ENCODE measurements around the gene MYL12A. TPM values are rescaled to one million over a fixed set of nuclear protein-coding genes. Genes with fewer than 3 reads are reported as not detected.

Gene MYL12A
- total RNA-seq, 1 donor from 2014 or later = 396 TPM

DNA sequence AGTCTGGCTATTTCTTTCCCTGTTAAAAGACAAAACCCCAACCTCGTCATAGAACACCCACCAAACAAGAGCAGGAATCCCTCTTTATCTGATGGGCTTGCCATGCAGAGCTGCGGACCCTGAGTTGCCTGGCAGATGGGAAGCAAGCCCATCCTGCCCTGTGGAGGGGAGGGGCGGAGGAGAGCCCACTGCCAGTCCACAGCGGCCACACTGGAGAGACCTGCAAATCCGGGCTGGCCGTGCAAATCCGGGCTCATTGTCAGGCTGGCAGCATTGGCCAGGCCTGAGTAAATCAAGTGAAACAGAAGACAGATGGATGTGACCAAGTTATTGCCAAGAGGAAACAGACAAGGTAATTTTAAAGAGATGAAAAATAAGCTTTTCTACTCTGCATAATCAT, 36.3 kb downstream of the MYL12A start:
- H3K36me3 Mint-ChIP-seq (ENCODE audit: low read depth) = peaks cover 3% of the 10 kb centered on the region
- peaks cover 5% of the 10 kb centered on the region for H3K4me1 Mint-ChIP-seq (ENCODE audit: low read depth)
- intact Hi-C loops (cut with micrococcal nuclease) = loop anchor here (10.0 kb wide), 2 partner anchors 491 to 711 kb away; no protein-coding TSS in a partner anchor
- DNase-seq (ENCODE audit: low spot score) = no peak
- H3K27me3 Mint-ChIP-seq (ENCODE audit: low read depth) = peaks cover 3% of the 10 kb centered on the region
- H3K9me3 Mint-ChIP-seq = peaks cover 4% of the 10 kb centered on the region
- H3K4me3 Mint-ChIP-seq (ENCODE audit: low read depth) = no peak overlapping the region
- H3K27ac Mint-ChIP-seq = no peak overlapping the region

DNA sequence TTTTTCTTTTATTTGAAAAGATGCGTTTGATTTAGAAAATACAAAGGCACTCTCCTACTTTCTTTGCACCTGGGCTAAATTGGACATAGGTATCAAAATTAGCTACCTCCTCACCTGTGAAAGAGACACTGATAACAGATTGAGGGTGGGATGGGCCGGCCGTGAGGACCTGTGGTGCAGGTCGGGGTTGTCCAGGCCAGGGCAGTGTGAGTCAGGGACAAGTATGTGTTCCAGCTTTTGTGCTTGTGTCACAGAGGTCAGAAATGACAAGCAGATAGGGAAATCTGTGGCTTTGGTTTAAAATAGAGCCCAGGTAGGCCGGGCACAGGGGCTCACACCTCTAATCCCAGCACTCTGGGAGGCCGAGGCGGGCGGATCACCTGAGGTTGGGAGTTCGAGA, 36.9 kb downstream of the MYL12A start:
- no peak overlapping the region for H3K27ac Mint-ChIP-seq
- intact Hi-C loops (cut with micrococcal nuclease) = loop anchor here (10.0 kb wide), 2 partner anchors 490 to 710 kb away; no protein-coding TSS in a partner anchor
- H3K9me3 Mint-ChIP-seq = peaks cover 4% of the 10 kb centered on the region
- H3K27me3 Mint-ChIP-seq (ENCODE audit: low read depth) = peaks cover 4% of the 10 kb centered on the region
- H3K4me1 Mint-ChIP-seq (ENCODE audit: low read depth) = peaks cover 4% of the 10 kb centered on the region
- H3K4me3 Mint-ChIP-seq (ENCODE audit: low read depth) = no peak overlapping the region
- H3K36me3 Mint-ChIP-seq (ENCODE audit: low read depth) = no peaks in the 10 kb centered on the region
- no peak for DNase-seq (ENCODE audit: low spot score)

DNA sequence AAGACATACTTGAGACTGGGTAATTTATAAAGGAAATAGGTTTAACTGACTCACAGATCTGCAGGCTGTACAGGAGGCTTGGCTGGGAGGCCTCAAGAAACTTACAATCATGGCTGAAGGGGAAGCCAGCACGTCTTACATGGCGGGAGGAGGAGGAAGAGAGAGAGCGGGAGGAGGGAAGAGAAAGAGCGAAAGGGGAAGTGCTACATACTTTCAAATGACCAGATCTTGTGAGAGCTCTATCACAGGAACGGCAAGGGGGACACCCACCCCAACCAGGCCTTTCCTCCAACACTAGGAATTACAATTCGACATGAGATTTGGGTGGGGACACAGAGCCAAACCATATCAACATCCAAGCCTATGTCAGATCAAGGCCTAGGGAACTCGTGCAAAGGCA, 38.6 kb downstream of the MYL12A start:
- H3K4me3 Mint-ChIP-seq (ENCODE audit: low read depth) = no peak overlapping the region
- intact Hi-C loops (cut with micrococcal nuclease) = loop anchor here (10.0 kb wide), 2 partner anchors 489 to 709 kb away; no protein-coding TSS in a partner anchor
- no peak overlapping the region for H3K27ac Mint-ChIP-seq
- no peak for DNase-seq (ENCODE audit: low spot score)
- peaks cover 8% of the 10 kb centered on the region for H3K9me3 Mint-ChIP-seq
- peaks cover 8% of the 10 kb centered on the region for H3K27me3 Mint-ChIP-seq (ENCODE audit: low read depth)
- no peaks in the 10 kb centered on the region for H3K36me3 Mint-ChIP-seq (ENCODE audit: low read depth)
- H3K4me1 Mint-ChIP-seq (ENCODE audit: low read depth) = peaks cover 3% of the 10 kb centered on the region

DNA sequence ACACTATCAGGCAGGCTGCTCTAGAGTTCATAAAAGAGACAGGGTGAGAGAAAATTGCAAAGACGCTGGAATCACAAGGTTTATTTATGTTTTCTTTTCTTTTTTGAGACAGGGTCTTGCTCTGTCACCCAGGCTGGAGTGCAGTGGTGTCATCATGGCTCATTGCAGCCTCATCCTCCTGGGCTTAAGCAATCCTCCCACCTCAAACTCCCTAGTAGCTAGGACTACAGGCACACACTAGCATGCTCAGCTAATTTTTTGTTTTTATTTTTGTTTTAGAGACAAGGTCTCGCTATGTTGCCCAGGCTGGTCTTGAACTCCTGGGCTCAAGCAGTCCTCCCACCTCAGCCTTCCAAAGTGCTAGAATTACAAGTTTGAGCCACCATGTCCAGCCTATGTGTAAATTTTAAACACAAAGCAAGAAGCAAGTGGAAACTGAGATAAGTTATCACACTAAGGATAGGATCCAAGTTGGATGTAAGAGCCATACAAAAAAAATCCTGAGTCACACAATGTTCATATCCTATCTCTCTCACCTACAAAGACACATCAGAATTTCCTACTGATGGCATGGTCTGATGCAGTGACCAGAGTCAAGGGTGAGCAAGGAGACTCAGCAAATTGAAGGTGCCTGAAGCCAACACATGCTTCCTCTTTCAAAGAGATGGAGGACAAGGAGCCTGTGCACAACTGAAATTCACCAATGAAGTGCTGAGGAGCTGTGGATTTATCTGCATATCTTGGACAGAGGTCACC, 45.8 kb downstream of the MYL12A start:
- no peak overlapping the region for H3K27ac Mint-ChIP-seq
- H3K9me3 Mint-ChIP-seq = peaks cover 8% of the 10 kb centered on the region

DNA sequence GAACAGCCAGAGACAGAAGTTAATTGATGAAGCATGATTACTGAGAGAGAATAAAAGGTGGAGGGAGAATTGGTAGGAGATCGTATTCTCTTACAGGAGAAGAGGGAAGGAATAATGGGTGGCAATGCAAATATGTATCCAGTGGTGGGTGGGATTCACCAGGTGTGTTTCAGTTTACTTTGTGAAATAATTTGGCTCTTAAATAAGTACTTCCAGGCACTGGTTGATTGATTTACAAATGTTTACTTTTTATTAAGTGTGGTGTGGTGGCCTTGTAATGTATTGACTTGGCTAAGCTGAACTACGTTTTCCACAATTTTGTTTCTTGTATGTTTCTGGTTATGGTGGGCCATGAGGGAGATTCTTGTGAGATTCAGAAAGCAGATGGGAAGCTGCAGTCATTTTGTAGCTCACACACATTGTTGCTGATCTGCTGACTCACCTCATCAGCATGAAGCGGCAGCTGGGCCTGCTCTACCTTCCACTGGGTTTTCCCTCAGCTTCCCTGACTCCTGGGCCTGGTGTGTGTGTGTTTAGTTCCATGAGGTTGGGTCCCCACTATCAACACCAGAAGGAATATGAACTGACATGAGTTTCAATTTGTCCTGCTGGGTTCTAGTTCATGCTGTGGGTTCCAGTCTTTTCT, 47.0 kb downstream of the MYL12A start:
- no peak for DNase-seq (ENCODE audit: low spot score)
- no peak overlapping the region for H3K4me3 Mint-ChIP-seq (ENCODE audit: low read depth)
- H3K36me3 Mint-ChIP-seq (ENCODE audit: low read depth) = no peaks in the 10 kb centered on the region
- H3K4me1 Mint-ChIP-seq (ENCODE audit: low read depth) = peaks cover 4% of the 10 kb centered on the region
- no peak overlapping the region for H3K27ac Mint-ChIP-seq
- peaks cover 18% of the 10 kb centered on the region for H3K27me3 Mint-ChIP-seq (ENCODE audit: low read depth)
- peaks cover 8% of the 10 kb centered on the region for H3K9me3 Mint-ChIP-seq
- intact Hi-C loops (cut with micrococcal nuclease) = loop anchor here (5.0 kb wide), 1 partner anchor 373 kb away; no protein-coding TSS in a partner anchor

More for the DNA sequence above, 45.8 kb downstream of the MYL12A start:
- peaks cover 4% of the 10 kb centered on the region for H3K4me1 Mint-ChIP-seq (ENCODE audit: low read depth)
- no peak overlapping the region for H3K4me3 Mint-ChIP-seq (ENCODE audit: low read depth)
- H3K27me3 Mint-ChIP-seq (ENCODE audit: low read depth) = peaks cover 13% of the 10 kb centered on the region
- no peak for DNase-seq (ENCODE audit: low spot score)
- no peaks in the 10 kb centered on the region for H3K36me3 Mint-ChIP-seq (ENCODE audit: low read depth)
- intact Hi-C loops (cut with micrococcal nuclease) = no loop called here

DNA sequence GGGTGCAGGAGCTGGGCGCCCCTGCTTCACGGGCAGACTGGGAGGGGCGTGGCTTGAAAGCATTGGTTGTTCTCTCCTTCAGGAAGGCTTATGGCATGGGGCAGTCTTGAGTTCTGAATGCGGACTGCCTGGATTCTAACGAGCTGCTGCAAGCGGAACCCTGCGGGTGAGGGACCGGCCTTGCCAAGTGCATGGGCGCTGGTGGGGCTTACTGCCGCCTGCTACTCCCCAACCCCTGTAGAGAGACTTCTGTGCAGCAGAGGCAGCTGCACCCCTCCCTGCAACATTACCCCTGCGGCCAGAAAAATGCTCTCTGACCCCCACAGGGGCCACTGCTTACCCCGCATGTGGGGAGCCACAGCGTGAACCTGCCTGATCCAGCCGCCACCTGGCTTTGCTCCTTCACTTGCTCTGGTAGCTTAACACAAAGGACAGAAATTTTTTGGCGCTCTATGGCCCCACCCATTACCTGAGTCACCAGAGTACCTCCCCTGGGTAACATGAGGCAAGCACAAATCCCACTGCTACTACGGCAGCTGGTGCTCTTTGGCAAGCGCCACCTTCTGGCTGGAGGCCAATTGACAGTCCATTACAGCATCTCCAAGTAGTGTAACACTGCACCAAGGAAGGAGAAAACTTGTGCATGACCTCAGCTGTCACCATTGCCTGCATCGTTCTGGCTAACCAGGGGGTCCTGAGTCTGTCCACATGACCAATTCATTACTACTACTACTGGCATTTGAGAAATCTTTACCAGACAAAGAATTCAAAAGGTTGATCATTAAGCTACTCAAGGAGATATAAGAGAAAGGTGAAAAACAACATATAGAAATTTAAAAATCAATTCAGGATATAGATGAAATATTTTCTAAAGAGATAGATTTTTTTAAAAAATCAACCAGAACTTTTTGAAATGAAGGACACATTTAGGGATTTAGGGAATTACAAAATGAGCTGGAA, 49.7 kb downstream of the MYL12A start:
- Mint-ChIP-seq H3K4me3 (ENCODE audit: low read depth) (peak overlapping the region; percentile 87), H3K27me3 (ENCODE audit: low read depth) (peaks cover 35% of the 10 kb centered on the region), H3K36me3 (ENCODE audit: low read depth) (no peaks in the 10 kb centered on the region), H3K4me1 (ENCODE audit: low read depth) (peaks cover 7% of the 10 kb centered on the region), H3K27ac (peak overlapping the region; percentile 59), H3K9me3 (no peaks in the 10 kb centered on the region)
- intact Hi-C loops (cut with micrococcal nuclease) = loop anchor here (1.0 to 5.0 kb wide), 6 partner anchors 8 to 370 kb away; partner anchors contain the start of gene MYL12B
- DNase-seq (ENCODE audit: low spot score) = peak; percentile 91

DNA sequence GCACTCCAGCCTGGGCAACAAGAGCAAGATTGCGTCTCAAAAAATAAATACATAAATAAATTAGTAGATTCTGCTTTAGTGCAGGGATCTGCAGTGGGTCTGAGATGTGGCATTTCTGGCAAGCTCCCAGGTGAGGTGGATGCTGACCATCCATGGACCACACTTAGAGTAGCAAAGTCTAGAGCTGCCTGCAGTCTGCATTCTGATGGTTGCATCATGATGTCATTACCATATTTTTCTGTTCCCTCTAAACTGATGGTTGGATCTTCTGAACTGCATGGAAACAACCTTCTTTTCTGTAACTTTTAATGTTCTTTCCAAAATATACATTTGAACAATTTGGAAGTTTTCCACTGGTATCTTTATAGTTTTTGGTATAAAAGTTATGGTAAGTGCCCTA, 57.2 kb downstream of the MYL12A start:
- H3K4me3 Mint-ChIP-seq (ENCODE audit: low read depth) = no peak overlapping the region
- peak overlapping the region; percentile 99 for H3K27ac Mint-ChIP-seq
- peaks cover 26% of the 10 kb centered on the region for H3K27me3 Mint-ChIP-seq (ENCODE audit: low read depth)
- no peaks in the 10 kb centered on the region for H3K36me3 Mint-ChIP-seq (ENCODE audit: low read depth)
- DNase-seq (ENCODE audit: low spot score) = no peak
- no peaks in the 10 kb centered on the region for H3K9me3 Mint-ChIP-seq
- peaks cover 22% of the 10 kb centered on the region for H3K4me1 Mint-ChIP-seq (ENCODE audit: low read depth)
- intact Hi-C loops (cut with micrococcal nuclease) = loop anchor here (1.0 to 2.0 kb wide), 6 partner anchors 8 to 290 kb away; no protein-coding TSS in a partner anchor

DNA sequence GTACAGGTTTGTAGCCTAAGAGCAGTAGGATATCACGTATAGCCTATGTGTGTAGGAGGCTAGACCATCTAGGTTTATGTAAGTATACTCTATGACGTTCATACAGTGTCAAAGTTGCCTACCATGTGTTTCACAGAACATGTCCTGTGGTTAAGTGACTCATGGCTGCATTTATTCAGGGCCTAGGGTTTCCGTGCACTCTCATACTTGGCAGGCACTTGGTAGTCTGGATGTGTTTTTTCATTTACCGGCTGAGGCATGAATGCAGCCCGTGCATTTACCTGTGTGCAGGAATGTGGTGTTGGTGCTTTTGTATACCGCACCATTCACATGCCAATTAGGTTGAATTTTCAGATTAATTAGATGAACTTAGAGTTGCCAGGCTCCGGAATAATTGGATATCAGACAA, 57.8 kb downstream of the MYL12A start:
- DNase-seq (ENCODE audit: low spot score) = peak; percentile 39
- no peaks in the 10 kb centered on the region for H3K36me3 Mint-ChIP-seq (ENCODE audit: low read depth)
- peaks cover 22% of the 10 kb centered on the region for H3K4me1 Mint-ChIP-seq (ENCODE audit: low read depth)
- H3K9me3 Mint-ChIP-seq = no peaks in the 10 kb centered on the region
- intact Hi-C loops (cut with micrococcal nuclease) = loop anchor here (1.0 to 2.0 kb wide), 6 partner anchors 8 to 289 kb away; no protein-coding TSS in a partner anchor
- peak overlapping the region; percentile 99 for H3K27ac Mint-ChIP-seq
- peaks cover 22% of the 10 kb centered on the region for H3K27me3 Mint-ChIP-seq (ENCODE audit: low read depth)
- peak overlapping the region; percentile 20 for H3K4me3 Mint-ChIP-seq (ENCODE audit: low read depth)

Other genes starting within 250 kb of the MYL12A start
- gene LPIN2, start 234.7 kb upstream of the MYL12A start, total RNA-seq = 87.9 and 95.9 TPM in 2 replicates
- 0.62 and 2.4 TPM in 2 replicates for gene MYOM1, start 27.8 kb upstream of the MYL12A start, total RNA-seq
- 243 and 245 TPM in 2 replicates for gene MYL12B, start 14.3 kb downstream of the MYL12A start, total RNA-seq
- 53.4 and 53.5 TPM in 2 replicates for gene TGIF1, start 202.4 kb downstream of the MYL12A start, total RNA-seq

Measured in activated T-helper 2 cell treated with anti-CD3 and anti-CD28 coated beads, Interferon-gamma antibody, Interleukin-2, Interleukin-4, amounts not matched to agents 10 μg/mL and 5 μg/mL and 100 μg/mL, durations not matched to agents 14 hours and 24 hours and 36 hours (primary cell).